Medulla oblongata (tissue), 1 donor: ENCODE results near the gene NME7.
"Not testable (repeated sequence)": the region's sequence is repeated elsewhere in the genome, so short reads cannot be mapped to it uniquely, and the experiment has no call there.

Experiments used
- DNase-seq: peaks from one replicate; pipeline ENCODE4 v3.0.0-alpha.2; 2015; ENCODE audit errors: extremely low spot score

The NME7 gene

DNA sequence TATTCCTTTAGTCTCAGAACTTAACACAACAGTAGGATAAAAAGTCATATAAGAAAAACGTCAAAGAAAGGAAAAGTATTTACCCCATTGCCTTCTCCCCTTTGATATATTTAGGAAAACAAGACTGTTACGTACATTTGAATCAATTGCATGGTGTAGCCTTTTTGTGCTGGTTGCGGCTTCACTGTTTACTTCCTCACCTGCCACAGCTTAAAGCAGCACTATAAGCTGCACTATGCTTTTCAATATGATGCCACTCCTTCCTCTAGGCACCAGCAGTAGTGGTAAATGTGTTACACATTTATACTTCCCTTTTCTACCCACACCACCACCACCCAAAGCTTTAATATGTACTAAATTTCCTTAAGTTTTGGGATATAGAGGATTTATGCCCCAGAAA, 150.0 kb downstream of the NME7 start:
- DNase-seq: no peak

DNA sequence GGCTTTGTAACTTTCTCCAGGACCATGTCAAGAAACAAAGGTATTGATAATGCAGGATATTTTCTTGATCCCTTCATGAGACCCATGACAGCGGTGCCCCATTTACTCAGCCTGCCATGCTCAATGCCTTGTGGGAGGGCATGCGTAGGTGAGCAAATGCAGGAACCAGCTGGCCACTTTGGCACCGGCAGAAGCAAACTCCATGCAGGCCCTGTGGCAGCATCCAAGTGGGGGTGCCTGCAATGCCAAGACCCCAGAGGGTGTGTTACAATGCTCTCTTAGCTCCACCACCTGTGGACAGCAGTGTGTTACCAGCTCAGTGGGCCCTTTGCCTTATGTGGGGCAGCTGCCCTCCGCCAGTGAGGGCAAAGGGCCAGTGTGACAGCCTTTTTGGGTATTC, 153.0 kb downstream of the NME7 start:
- DNase-seq: no peak

DNA sequence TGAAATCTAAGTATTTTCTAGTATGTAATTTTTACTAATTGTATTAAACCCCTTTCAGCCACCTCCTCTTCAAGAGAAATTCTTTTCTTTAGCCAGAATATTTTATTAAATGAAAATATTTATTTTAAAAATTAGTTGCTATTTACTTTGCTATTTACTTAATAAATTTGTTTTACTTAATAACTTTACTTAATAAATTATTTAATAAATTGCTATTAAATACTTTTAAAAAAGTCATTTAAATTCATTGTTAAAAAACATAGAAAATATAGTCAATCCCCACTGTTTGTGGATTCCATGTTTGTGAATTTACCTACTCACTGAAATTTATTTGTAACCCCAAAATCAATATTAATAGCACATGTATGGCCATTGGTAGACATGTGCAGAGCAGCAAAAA, 155.5 kb downstream of the NME7 start:
- no peak for DNase-seq

DNA sequence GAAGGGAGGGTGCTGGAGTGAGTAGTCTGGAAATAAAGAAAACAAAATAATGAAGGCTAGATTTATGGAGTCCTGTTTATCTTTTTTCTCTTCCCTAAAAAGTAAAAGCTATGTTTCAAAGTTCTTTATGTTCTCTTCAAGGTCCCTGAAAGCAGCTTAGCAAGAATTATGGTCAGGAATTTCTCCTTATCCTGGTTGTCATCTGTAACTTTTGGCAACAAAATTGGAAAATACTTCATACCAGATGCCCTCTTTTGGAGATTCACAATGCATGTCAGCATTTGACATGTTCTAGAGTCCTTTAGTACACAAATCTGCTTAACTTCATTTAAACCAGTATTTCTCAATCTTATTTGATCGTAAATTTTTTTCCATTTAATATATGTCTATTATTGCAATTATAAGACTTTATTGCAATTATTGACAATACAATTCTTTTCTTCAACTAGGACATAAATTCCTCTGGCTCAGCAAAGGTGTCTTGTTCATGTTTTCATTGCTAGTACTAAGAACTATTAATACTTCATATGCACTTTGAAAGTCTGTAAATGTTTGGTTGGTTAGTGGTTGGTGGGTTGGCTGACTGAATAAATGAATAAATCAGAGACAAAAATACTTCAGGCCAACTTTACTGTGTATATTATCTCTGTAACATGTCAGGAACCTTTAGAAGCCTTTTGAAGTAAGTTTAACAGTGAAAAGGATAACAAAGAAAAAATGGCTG, 159.6 kb downstream of the NME7 start:
- no peak for DNase-seq

DNA sequence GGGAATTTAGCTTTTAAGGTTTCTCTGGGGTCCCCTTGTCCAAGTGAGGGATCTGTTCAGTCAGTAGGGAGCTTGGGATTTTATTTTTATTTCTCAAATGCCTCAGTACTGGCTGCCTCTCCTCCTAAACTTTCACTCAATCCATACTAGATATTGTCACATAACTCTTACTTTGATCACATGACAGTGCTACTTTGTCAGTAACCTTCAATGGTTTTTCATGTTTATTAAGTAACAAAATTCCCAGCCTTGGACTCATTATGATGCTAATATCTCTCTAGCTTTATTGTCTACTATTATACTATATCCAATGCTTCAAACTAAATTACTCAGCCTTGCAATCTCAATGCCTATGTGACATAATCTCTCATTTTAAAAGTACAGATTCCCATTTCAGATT, 163.4 kb downstream of the NME7 start:
- DNase-seq: no peak

DNA sequence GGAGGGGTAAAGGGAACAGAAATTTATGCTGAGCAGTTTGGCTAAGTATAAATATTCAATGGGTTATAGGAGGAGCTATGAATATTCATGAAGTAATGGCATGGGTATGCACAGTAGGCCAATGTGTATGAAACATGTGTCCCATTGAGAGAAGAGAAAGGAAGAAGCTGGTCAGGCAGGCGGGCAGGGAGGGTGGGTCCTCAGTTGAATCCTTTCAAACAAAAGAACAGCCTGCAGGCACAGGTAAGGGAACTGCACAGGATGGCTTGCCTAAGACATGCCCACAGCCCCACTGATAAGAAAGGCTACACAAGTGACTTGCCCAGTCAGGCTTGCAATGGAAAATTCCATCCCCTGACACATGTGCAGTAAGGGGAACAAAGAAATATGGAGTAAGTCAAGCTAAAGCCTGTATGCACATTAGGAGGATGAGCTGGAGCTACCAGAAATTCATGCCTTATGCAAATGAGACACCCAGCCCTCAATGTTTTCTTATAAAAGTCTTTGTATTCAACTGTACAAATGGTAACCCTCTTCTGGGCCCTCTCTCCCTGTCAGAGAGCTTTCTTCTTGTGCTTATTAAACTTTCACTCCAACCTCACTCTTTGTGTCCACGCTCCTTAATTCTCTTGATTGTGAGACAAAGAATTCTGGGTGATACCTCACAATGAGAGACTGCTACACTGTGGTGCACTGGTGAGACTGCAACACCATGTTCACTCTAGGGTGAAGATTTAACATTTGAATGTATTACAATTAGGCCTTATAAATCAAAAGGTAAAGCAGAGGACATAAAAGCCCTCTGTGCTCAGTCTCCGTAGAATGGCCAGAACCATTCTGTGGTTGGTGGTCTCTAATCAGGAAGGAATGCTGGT, 164.6 kb downstream of the NME7 start:
- no peak for DNase-seq

DNA sequence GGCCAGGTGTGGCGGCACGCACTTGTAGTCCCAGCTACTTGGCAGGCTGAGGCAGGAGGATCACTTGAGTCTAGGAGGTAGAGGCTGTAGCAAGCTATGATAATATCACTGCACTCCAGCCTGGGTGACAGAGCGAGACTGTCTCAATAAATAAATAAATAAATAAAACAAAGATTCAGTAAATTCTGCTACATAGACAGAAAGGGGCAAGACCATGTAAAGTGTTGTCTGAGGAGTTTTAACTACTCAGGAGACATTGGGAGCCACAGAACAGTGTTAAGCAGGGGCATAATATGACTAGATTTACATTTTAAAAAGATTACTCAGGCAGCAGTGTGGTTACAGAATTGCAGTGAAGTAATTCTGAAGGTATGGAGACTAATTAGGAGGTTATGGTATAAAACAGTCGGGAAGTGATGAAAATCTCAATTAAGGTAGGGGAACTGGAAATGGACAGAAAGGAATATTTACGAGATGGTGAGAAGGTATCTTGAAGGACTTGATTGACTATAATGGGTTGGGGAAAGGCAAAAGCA, 166.4 kb downstream of the NME7 start:
- no peak for DNase-seq

DNA sequence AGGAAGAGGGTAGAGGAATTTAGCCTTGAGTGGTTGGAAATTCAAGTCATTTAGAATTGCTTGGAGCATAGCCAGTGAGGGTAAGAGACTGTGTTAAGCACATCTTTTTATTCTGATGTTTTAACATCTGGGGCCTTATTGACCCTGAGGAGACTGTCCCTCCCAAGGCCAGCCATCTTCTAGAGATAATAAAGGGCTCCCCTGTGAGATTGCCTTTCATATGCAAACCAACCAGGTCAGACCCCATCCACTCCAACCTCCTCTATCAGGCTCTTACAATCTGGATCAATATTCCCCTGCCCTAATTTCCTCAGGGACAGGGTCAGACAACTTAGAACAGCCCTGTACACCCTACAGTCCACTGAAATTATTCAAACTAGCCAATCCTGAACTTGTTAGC, 167.3 kb downstream of the NME7 start:
- no peak for DNase-seq

DNA sequence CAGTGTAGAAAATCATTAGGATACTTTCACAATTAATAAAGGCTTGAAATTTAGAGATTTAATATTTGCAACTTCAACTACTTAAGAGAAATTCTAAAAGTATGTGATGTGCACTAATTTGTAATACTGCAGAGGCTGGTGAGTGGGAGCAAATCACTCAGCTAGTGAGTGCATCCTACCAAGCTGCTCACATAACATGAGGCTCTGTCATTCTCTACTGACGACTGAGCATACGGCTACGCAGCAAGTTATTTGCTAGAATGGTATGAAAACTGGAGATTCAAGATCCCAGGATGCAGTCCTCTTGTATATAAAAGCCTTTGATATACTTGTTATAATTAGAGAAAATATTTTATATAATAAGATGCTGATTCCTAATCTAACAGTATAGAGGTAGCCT, 171.0 kb downstream of the NME7 start:
- DNase-seq: no peak

DNA sequence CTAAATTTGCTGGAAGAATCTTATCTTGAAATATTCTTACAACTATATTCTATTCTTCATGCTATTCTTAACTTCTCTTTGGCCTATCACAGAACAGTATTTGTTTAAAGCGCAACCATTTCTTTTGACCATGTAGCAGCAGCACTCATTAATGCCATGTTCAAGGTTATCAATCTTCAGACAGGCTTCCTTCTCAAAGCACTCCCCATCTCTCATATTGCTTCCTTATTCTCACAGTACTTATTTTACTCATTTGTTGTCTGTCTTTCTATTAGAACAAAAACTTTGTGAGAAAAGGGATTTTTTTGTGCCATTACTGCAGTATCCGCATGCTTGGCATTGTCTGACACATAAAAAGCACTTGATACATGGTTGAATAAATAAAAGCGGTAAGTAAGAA, 171.4 kb downstream of the NME7 start:
- DNase-seq: no peak

DNA sequence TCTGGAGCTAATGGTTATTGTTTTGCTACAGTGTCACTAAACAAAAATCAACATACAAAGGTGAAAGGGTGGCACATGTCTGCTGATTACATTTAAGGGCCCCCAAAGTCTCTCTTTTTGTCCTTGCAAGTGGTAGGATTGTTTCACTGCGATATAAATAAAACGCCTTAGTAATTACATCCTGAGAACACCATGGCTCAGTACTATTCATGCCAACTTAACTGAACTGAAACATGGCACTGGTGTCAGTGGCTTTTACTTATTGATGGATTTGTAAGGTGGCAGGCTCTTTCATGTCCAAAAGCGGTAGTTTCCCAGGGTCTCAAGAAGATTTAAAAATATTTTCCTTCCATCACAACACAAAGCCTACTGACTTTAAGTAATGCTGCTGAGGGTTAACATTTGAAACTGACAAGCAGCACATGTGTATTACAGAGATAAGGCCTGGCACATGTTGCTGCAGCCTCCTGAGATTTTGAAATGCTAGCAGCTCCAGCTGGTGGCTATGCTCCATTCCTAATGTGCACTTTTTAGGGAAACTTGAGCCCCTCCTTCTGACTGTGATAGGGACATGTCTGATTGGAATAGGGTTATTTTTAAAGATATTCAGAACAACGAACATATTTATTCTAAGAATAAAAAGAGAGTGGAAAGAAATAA, 174.3 kb downstream of the NME7 start:
- DNase-seq: no peak

DNA sequence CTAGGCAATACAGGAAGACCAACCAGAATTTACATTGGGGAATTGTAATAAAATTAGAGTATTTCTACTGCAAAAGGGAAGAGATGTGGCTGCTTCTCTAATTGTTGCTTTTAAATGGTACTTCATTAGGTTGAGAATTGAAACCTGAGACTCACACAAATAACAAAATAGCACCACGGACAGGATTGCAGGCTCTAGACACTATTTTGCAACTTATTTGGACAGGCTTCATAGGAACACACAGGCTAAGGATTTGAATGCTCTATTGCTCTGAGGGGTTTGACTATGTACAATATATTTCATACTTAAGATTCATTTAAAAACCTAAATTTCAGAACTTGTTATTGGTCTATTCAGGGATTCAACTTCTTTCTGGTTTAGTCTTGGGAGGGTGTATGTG, 181.5 kb downstream of the NME7 start:
- DNase-seq: no peak

DNA sequence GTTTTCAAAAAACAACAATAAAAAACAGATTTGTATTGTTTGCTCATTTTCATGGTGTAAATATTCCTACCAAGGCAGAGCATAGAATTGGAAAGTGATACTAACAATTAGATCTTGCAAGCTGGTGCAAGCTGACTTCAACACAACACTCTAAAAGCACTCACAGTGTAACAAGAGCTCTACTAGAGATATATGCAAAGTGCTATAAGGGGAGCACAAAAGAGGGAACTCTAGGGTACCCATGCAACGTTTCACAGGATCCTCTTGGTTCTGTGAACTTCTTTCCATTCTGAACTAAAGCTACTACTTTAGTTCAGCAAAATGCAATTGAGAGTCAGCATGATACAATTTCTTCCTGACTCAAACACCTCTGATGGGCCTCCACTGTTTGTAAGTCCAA, 182.8 kb downstream of the NME7 start:
- DNase-seq: no peak

DNA sequence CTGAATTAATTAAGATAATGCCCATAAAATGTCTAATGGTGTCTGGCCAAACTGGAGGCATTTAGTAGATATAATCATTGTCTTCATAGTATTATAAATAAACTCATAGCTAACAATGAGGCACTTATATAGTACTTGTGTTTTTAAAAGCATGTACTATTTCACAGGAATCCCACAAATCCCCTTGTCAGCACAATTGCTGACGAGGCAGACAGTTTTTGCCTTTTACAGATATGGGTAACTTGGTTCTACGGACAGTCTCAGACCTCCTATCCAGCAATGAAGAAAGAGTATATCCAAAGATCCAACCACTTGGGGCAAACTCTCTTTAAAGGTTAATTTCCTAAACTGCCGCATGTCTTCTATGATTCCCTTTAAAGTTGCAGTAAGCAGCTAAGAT, 187.4 kb downstream of the NME7 start:
- DNase-seq: no peak

DNA sequence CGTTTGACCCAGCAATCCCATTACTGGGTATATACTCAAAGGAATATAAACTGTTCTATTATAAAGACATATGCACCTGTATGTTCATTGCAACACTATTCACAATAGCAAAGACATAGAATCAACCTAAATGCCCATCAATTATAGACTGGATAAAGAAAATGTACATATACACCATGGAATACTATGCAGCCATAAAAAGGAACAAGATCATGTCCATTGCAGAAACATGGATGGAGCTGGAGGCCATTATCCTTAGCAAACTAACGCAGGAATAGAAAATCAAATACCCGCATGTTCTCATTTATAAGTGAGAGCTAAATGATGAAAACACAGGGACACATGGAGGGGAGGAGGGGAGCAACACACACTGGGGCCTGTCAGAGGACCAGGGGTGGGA, 188.2 kb downstream of the NME7 start:
- DNase-seq: not testable (repeated sequence)

DNA sequence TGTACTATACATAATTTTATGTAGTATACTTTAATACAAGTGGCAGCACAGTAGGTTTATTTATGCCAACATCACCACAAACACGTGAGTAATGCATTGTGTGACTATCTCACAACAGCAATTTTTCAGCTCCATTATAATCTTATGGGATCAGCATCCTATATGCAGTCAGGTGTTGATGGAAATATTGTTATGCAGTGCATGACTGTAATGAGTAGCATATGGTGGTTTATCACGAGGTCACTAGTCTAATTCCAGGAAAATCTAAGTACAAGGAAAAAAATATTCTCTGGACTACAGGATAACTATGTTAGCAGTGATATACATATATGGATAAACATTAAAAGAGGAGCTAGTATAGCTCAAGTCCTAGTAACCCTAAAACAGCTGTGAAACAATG, 192.1 kb downstream of the NME7 start:
- no peak for DNase-seq

DNA sequence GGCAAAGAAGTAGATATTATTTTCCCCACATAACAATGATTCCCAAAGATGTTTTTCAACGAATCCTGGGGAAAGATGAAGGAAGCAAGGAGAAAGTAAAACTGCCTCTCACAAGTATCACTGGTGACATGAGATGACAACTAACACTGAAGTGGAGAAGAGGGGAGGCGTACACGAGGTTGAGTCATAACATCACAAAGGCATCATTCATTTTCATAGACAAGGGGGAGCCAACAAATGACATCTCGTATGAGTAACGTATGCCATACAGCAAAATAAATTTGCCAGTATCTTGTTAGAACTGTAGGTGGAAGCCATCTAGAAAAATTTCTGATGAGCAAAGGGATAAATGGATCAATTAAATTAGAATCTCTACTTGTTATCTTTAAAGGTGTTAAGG, 204.5 kb downstream of the NME7 start:
- DNase-seq: no peak

DNA sequence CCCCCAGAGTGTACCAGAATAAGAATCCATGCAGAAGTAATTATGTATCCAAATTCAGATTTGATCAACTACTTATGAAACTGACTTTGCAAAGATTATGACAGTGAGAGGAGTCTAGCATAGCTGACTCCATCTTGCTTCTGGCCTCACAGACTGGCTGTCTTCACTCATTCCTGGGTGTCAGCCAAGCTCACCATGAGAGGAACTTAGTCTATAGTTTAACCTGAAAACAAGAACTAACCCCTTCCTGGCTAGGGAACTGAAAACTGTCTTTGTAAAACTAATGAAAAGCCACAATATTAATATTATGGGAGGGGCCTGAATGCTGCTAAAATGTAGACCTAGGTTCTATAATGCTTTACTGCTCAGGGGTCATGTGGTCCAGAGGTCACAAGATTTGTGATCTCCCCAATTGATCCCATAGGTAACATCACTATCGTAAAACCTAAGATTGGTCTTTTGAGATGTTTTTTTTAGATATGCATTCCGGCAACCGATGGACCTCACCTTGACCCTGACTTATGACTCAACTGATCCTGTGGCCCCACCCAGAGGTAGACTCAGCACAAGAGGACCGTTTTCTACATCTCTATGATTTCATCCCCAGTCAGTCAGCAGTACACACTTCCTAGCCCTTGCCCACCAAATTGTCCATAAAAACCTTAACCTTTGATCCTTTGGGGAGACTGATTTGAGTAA, 206.0 kb downstream of the NME7 start:
- DNase-seq: no peak

DNA sequence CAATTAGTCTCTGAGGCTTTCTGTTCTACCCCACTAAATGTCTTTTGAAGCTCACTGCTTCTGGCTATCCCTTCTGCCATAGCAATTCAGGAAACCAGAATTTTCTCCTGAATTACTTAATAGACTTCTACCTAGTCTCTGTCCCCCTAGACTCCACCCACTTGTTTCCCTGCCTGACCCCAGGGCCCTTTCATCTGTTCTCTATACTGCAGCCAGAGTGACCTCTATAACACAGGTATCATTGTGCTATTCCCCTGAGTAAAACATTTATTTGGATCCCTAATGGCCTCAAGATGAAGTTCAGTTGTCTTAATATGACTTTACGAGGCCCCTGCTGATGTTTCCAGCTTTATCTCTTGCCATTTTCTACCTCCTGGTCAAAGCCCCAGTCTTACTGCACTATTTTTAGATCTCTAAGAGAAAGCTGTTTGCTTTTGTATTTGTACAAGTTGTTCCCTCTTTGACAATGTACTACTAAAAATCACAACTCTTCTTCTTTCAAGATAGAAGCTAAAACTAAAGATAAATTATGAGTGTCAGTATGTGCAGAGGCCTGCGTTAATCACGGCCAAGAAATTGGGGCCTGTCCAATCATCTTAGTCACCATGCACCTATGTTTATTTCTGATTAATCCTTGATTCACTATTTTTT, 206.6 kb downstream of the NME7 start:
- DNase-seq: no peak

DNA sequence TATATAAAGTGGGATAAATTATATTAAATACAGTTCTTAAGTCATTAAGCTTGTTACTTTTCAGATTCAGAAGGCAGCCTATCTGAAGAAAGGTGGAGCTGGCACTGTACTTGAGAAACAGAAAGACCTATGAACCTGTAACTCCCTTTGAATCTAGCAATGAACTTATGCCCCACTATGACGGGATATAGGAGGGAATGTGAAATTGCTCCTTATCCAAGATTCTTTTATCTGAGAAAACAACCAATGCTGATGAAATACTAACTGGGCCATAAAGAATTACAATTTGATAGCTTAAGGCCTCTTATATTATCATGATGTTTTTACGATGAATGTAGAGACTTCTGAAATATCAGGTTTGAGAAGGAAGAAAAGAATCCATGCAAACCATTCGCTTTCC, 211.0 kb downstream of the NME7 start:
- DNase-seq: no peak

DNA sequence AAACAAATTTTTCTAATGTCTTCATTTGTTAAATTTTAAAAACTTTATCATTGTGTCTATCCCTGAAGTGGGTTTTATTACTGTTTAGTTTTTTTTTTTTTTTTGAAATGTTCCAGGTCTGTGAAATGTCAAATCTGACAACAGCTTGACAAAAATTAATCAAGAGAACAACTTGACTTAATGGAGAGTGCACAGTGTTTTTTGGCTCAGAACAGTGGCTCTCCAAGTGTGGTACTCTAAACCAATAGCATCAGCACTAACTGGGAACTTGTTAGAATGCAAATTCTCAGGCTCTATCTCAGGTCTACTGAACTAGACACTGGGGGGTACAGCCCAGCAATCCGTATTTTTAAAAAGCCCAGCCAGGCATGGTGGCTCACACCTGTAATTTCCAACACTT, 211.9 kb downstream of the NME7 start:
- no peak for DNase-seq
